ENCODE data around the gene CCL3. TPM values are rescaled to one million over a fixed set of nuclear protein-coding genes. Genes with fewer than 3 reads are reported as not detected.
"Not testable (repeated sequence)": the region's sequence is repeated elsewhere in the genome, so short reads cannot be mapped to it uniquely, and the experiment has no call there.

CCL3 gene
- total RNA-seq, 1 experiment from 2014 or later, result 0.72 TPM

GRCh38 chr17:36117505-36118382 is 27.8 kb upstream of the CCL3 start:
- Mint-ChIP-seq H3K9me3 (peaks cover 31% of the 10 kb centered on the region), H3K4me3 (no peak overlapping the region), H3K27ac (no peak overlapping the region), H3K36me3 (peaks cover 13% of the 10 kb centered on the region), H3K4me1 (peaks cover 7% of the 10 kb centered on the region), H3K27me3 (ENCODE audit: low read depth) (peaks cover 27% of the 10 kb centered on the region)
- CTCF ChIA-PET, result interaction anchor here (0.7 to 3.0 kb wide), 5 partner anchors 45 to 309 kb away, joined by 3 to 12 read pairs (median 4); partner anchors contain the start of gene TAF15
- TF ChIP-seq ESRRA (CRISPR knock-in tag; IDR thresholded peaks at IDR 0.05; ENCODE audit: borderline replicate concordance) (no peak), GRHL2 (CRISPR knock-in tag; IDR thresholded peaks at IDR 0.05; ENCODE audit: insufficient replicate concordance, severe bottlenecking) (no peak), ZNF425 (CRISPR knock-in tag; conservative IDR thresholded peaks at IDR 0.05) (no peak), ZNF423 (CRISPR knock-in tag; IDR thresholded peaks at IDR 0.05) (no peak), JAZF1 (CRISPR knock-in tag; IDR thresholded peaks at IDR 0.05) (no peak), SOX15 (CRISPR knock-in tag; IDR thresholded peaks at IDR 0.05) (no peak), ATF2 (CRISPR knock-in tag; IDR thresholded peaks at IDR 0.05; ENCODE audit: borderline replicate concordance, low read depth) (no peak), ZNF671 (CRISPR knock-in tag; IDR thresholded peaks at IDR 0.05) (no peak)
- TF ChIP-seq, protein P1, sequence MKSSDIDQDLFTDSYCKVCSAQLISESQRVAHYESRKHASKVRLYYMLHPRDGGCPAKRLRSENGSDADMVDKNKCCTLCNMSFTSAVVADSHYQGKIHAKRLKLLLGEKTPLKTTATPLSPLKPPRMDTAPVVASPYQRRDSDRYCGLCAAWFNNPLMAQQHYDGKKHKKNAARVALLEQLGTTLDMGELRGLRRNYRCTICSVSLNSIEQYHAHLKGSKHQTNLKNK (CRISPR knock-in tag; IDR thresholded peaks at IDR 0.05), result no peak
- POLR2A ChIA-PET, result no interaction called here
- DNase-seq (ENCODE audit: low spot score) (no peak), ATAC-seq (no peak)

GRCh38 chr17:36115649-36115977 is 25.7 kb upstream of the CCL3 start:
- CTCF ChIA-PET; H3K27me3 Mint-ChIP-seq (ENCODE audit: low read depth); H3K4me3 Mint-ChIP-seq; DNase-seq (ENCODE audit: low spot score); H3K27ac Mint-ChIP-seq; POLR2A ChIA-PET; ATAC-seq; H3K4me1 Mint-ChIP-seq: not testable (repeated sequence)
- Mint-ChIP-seq H3K36me3 (peaks cover 13% of the 10 kb centered on the region), H3K9me3 (peaks cover 39% of the 10 kb centered on the region)

DNA sequence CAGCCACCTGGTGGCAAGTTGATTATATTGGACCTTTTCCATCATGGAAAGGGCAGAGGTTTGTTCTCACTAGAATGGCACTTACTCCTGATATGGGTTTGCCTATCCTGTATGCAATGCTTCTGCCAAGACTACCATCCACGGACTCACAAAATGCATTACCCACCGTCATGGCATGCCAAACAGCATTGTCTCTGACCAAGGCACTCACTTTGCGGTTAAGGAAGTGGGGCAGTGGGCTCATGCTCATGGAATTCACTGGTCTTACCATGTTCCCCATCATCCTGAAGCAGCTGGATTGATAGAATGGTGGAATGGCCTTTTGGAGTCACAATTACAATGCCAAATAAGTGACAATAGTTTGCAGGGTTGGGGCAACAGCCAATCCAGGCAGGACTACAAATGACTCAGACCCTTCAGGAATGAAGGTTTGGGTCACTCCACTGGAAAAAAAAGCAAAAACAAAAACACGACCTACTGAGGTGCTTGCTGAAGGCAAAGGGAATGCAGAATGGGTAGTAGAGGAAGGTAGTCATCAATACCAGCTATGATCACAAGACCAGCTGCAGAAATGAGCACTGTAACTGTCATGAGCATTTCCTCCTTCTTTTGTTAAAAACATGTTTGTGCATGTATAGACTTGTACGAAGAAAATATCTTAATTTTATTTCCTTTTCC is 25.2 kb upstream of the CCL3 start:
- H3K9me3 Mint-ChIP-seq, result peaks cover 34% of the 10 kb centered on the region
- CTCF ChIA-PET; H3K27ac Mint-ChIP-seq; DNase-seq (ENCODE audit: low spot score); ATAC-seq; H3K4me3 Mint-ChIP-seq; POLR2A ChIA-PET; H3K27me3 Mint-ChIP-seq (ENCODE audit: low read depth); H3K4me1 Mint-ChIP-seq: not testable (repeated sequence)
- H3K36me3 Mint-ChIP-seq, result peaks cover 13% of the 10 kb centered on the region

GRCh38 chr17:36113131-36113530 is 23.2 kb upstream of the CCL3 start:
- H3K27me3 Mint-ChIP-seq (ENCODE audit: low read depth); POLR2A ChIA-PET; H3K27ac Mint-ChIP-seq; DNase-seq (ENCODE audit: low spot score); CTCF ChIA-PET; H3K4me1 Mint-ChIP-seq; ATAC-seq; H3K4me3 Mint-ChIP-seq: not testable (repeated sequence)
- peaks cover 13% of the 10 kb centered on the region for H3K36me3 Mint-ChIP-seq
- H3K9me3 Mint-ChIP-seq, result peaks cover 32% of the 10 kb centered on the region

- Mint-ChIP-seq H3K9me3 (peaks cover 32% of the 10 kb centered on the region), H3K4me1 (no peaks in the 10 kb centered on the region), H3K27ac (no peak overlapping the region), H3K4me3 (no peak overlapping the region), H3K27me3 (ENCODE audit: low read depth) (peaks cover 6% of the 10 kb centered on the region; the same call in 1 of the 2 replicates), H3K36me3 (peaks cover 13% of the 10 kb centered on the region)
- DNase-seq (ENCODE audit: low spot score), result no peak
- POLR2A ChIA-PET, result no interaction called here
- ATAC-seq, result no peak
- CTCF ChIA-PET, result interaction anchor here (0.6 kb wide), 1 partner anchor 137 kb away, joined by 3 read pairs; no protein-coding TSS in a partner anchor
- TF ChIP-seq MYBL2 (CRISPR knock-in tag; IDR thresholded peaks at IDR 0.05) (no peak), FOXP1 (CRISPR knock-in tag; IDR thresholded peaks at IDR 0.05; ENCODE audit: borderline replicate concordance) (no peak), ETV6 (CRISPR knock-in tag; IDR thresholded peaks at IDR 0.05) (no peak), NR3C1 (CRISPR knock-in tag; conservative IDR thresholded peaks at IDR 0.05; ENCODE audit: low read depth) (no peak)
- TF ChIP-seq, protein P2, sequence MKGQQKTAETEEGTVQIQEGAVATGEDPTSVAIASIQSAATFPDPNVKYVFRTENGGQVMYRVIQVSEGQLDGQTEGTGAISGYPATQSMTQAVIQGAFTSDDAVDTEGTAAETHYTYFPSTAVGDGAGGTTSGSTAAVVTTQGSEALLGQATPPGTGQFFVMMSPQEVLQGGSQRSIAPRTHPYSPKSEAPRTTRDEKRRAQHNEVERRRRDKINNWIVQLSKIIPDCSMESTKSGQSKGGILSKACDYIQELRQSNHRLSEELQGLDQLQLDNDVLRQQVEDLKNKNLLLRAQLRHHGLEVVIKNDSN (CRISPR knock-in tag; IDR thresholded peaks at IDR 0.05), result no peak
- TF ChIP-seq, protein P3, sequence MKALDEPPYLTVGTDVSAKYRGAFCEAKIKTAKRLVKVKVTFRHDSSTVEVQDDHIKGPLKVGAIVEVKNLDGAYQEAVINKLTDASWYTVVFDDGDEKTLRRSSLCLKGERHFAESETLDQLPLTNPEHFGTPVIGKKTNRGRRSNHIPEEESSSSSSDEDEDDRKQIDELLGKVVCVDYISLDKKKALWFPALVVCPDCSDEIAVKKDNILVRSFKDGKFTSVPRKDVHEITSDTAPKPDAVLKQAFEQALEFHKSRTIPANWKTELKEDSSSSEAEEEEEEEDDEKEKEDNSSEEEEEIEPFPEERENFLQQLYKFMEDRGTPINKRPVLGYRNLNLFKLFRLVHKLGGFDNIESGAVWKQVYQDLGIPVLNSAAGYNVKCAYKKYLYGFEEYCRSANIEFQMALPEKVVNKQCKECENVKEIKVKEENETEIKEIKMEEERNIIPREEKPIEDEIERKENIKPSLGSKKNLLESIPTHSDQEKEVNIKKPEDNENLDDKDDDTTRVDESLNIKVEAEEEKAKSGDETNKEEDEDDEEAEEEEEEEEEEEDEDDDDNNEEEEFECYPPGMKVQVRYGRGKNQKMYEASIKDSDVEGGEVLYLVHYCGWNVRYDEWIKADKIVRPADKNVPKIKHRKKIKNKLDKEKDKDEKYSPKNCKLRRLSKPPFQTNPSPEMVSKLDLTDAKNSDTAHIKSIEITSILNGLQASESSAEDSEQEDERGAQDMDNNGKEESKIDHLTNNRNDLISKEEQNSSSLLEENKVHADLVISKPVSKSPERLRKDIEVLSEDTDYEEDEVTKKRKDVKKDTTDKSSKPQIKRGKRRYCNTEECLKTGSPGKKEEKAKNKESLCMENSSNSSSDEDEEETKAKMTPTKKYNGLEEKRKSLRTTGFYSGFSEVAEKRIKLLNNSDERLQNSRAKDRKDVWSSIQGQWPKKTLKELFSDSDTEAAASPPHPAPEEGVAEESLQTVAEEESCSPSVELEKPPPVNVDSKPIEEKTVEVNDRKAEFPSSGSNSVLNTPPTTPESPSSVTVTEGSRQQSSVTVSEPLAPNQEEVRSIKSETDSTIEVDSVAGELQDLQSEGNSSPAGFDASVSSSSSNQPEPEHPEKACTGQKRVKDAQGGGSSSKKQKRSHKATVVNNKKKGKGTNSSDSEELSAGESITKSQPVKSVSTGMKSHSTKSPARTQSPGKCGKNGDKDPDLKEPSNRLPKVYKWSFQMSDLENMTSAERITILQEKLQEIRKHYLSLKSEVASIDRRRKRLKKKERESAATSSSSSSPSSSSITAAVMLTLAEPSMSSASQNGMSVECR (CRISPR knock-in tag; IDR thresholded peaks at IDR 0.05; ENCODE audit: borderline replicate concordance), result no peak
Measured at GRCh38 chr17:36112572-36112971, 22.6 kb upstream of the CCL3 start.
